Lower lobe of right lung (tissue), 2 donors: ENCODE measurements around the gene PAFAH1B1. TPM values are rescaled to one million over a fixed set of nuclear protein-coding genes. Genes with fewer than 3 reads are reported as not detected.

Experiments
- ATAC-seq, 2 donors: fragments of 200-7000 bp; cut with Tn5 transposase; one replicate each; pipeline ENCODE4 v1.9.1; 2020 to 2022; ENCODE audit warnings: mild to moderate bottlenecking in 2 of 2, moderate library complexity in 2 of 2
- DNase-seq: peaks from one replicate; pipeline ENCODE4 v3.0.0-alpha.2; 2020
- H3K27ac ChIP-seq: fragments of 200-600 bp; one replicate; pipeline ENCODE4 v1.8.0; 2022
- H3K27me3 ChIP-seq: fragments of 200-600 bp; one replicate; pipeline ENCODE4 v1.8.0; 2022; ENCODE audit warnings: low read depth
- H3K36me3 ChIP-seq: fragments of 200-600 bp; one replicate; pipeline ENCODE4 v1.8.0; 2022; ENCODE audit warnings: mild to moderate bottlenecking
- H3K4me1 ChIP-seq: fragments of 200-600 bp; one replicate; pipeline ENCODE4 v1.8.0; 2022
- H3K4me3 ChIP-seq: fragments of 200-600 bp; one replicate; pipeline ENCODE4 v1.8.0; 2022; ENCODE audit warnings: mild to moderate bottlenecking
- H3K9me3 ChIP-seq: fragments of 200-600 bp; one replicate; pipeline ENCODE4 v1.8.0; 2022
- CTCF ChIP-seq: fragments of 200-600 bp; IDR thresholded peaks from one replicate; pipeline ENCODE4 v1.8.0; 2022; ENCODE audit warnings: antibody characterized with exemption, mild to moderate bottlenecking
- intact Hi-C: fragments of 100-400 bp; cut with DNase I; formaldehyde crosslinking; loops from one replicate; pipeline ENCODE4 v1.11.0; 2022
- total RNA-seq: library from RNA; stranded (reverse); fragmentation: NEBNext Ultra II Directional; extraction: Animal tissue kit (Norgen Biotek cat#: 25700); gene quantifications from one replicate; pipeline ENCODE4 v1.2.1, GENCODE V29; 2021
- donor health status: DM: no; HTN: yes; CAD: no; lungs with severe emphysema.

PAFAH1B1 gene
- total RNA-seq, 1 donor from 2014 or later: 129 TPM

- no peaks in the 10 kb centered on the region for H3K27me3 ChIP-seq
- H3K36me3 ChIP-seq: peaks cover 3% of the 10 kb centered on the region
- peak overlapping the region; percentile 86 for H3K27ac ChIP-seq
- intact Hi-C loops: no loop called here
- peaks cover 53% of the 10 kb centered on the region for H3K4me1 ChIP-seq
- DNase-seq: peak; percentile 81
- no peaks in the 10 kb centered on the region for H3K9me3 ChIP-seq
- peak overlapping the region; percentile 15 for H3K4me3 ChIP-seq
- TF ChIP-seq CTCF: no peak
- ATAC-seq: peak; percentile 23 to 31
Measured at GRCh38 chr17:2709183-2709661, 115.8 kb downstream of the PAFAH1B1 start.

GRCh38 chr17:2710071-2710802 lies 116.8 kb downstream of the PAFAH1B1 start:
- ATAC-seq: no peak
- intact Hi-C loops: no loop called here
- H3K27ac ChIP-seq: peak overlapping the region; percentile 86

GRCh38 chr17:2710803-2711607 lies 117.6 kb downstream of the PAFAH1B1 start:
- ATAC-seq: peak; percentile 1 to 2
- H3K27ac ChIP-seq: peak overlapping the region; percentile 86
- H3K27me3 ChIP-seq: no peaks in the 10 kb centered on the region
- H3K4me3 ChIP-seq: peak overlapping the region; percentile 92
- H3K36me3 ChIP-seq: no peaks in the 10 kb centered on the region
- no peaks in the 10 kb centered on the region for H3K9me3 ChIP-seq
- intact Hi-C loops: no loop called here
- TF ChIP-seq CTCF: no peak
- peaks cover 53% of the 10 kb centered on the region for H3K4me1 ChIP-seq
- DNase-seq: peak; percentile 64

More at GRCh38 chr17:2710071-2710802, 116.8 kb downstream of the PAFAH1B1 start:
- H3K9me3 ChIP-seq: no peaks in the 10 kb centered on the region
- H3K27me3 ChIP-seq: no peaks in the 10 kb centered on the region
- TF ChIP-seq CTCF: no peak
- DNase-seq: no peak
- H3K4me3 ChIP-seq: peak overlapping the region; percentile 92
- no peaks in the 10 kb centered on the region for H3K36me3 ChIP-seq
- H3K4me1 ChIP-seq: peaks cover 53% of the 10 kb centered on the region

- H3K4me1 ChIP-seq: peaks cover 53% of the 10 kb centered on the region
- DNase-seq (peak; percentile 99), ATAC-seq (peak; percentile 93 to 95)
- intact Hi-C loops: no loop called here
- no peaks in the 10 kb centered on the region for H3K27me3 ChIP-seq
- H3K27ac ChIP-seq: peak within 1 kb of the TSS; percentile 86
- no peak for TF ChIP-seq CTCF
- H3K36me3 ChIP-seq: no peaks in the 10 kb centered on the region
- no peaks in the 10 kb centered on the region for H3K9me3 ChIP-seq
- peak within 1 kb of the TSS; percentile 92 for H3K4me3 ChIP-seq
Measured at GRCh38 chr17:2711608-2712299, 118.3 kb downstream of the PAFAH1B1 start, which contains the start of gene CLUH. Gene CLUH (minus strand): TSS chr17:2711764. CDS start chr17:2711661, 103 bp downstream.
